GM19351 (cell line): ENCODE measurements around the gene VPS9D1.
"Not testable (repeated sequence)": the region's sequence is repeated elsewhere in the genome, so short reads cannot be mapped to it uniquely, and the experiment has no call there.

Experiments
- ATAC-seq: cut with Tn5 transposase; IDR thresholded peaks from one replicate; pipeline ENCODE4 v1.9.1; 2021; ENCODE audit warnings: mild to moderate bottlenecking, moderate library complexity; ENCODE audit not compliant: unreplicated experiment

VPS9D1 gene

DNA sequence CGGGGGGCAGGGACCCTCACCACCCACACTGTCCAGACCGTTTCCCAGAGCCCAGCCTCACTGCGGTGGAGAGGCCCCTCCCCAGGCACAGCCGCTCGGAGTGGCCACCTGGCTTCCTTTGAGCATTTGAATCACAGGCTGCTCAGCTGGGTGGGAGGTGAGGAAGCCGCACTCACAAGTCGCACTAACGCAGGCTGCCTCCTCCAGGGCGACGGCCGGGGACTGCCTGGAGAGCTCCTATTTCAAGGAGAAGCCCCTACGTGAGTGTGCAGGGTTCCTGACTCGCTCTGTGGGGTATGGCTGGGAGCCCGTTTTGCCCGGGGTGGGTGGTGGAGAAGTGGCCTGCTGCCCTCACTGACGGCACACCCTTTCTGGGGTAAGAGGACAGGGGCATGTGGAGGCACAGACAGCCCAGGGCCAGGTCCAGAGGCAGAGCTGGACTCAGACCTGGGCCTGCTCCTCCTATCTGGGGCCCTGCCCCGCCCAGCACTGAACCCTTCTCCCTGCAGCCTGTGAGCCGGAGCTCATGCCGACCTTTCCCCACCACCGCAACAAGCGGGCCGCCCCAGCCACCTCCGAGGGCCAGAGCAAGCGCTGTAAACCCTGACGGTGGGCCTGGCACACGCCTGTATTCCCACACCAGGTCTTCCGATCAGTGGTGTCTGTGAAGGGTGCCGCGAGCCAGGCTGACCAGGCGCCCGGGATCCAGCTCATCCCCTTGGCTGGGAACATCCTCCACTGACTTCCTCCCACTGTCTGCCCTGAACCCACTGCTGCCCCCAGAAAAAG lies 25.4 kb downstream of the VPS9D1 start:
- no peak for ATAC-seq

DNA sequence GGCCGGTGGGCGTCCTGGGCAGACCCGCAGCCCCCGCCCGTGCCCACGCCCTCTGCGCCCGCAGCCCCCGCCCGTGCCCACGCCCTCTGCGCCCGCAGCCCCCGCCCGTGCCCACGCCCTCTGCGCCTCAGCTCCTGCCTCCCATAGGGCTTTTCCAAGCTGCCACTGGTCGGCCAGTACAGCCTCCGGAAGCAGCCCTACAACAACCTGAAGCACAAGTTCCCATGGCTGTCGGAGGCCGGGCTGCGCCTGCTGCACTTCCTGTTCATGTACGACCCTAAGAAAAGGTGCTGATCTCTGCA lies 26.0 kb downstream of the VPS9D1 start:
- ATAC-seq, result not testable (repeated sequence)

DNA sequence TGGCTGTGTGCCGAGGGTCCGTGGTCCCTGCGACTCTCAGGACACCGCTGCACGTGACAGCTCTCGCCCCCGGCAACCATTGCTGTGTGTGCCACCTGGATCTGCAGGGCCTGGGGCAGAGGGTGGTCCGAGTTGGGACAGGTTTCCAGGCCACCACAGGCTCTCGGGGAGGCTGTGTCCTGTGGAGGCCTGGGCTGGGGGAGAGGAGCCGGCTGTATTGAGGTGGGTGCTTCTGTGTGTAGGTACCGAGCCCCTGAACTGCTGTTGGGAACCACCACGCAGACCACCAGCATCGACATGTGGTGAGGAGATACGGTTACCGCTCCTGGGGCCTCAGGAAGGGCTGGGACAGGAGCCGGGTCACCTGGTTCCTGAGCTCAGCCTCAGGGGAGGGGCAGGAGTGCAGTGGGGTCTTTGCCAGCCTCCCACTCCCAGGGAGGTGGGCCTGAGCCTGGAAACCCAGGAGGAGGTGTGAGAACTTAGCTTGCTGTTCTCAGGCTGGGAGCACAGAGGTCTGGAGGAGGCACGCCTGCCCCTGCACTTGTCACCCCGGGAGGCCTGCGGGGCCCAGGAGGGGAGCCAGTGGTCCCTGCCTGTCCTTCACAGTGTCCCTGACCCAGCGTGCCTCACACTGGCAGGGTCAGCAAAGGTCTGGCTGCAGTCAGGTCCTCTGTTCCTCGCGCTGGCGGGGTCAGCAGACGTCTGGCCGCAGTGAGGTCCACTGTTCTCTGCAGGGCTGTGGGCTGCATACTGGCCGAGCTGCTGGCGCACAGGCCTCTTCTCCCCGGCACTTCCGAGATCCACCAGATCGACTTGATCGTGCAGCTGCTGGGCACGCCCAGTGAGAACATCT lies 26.5 kb downstream of the VPS9D1 start:
- ATAC-seq, result no peak

DNA sequence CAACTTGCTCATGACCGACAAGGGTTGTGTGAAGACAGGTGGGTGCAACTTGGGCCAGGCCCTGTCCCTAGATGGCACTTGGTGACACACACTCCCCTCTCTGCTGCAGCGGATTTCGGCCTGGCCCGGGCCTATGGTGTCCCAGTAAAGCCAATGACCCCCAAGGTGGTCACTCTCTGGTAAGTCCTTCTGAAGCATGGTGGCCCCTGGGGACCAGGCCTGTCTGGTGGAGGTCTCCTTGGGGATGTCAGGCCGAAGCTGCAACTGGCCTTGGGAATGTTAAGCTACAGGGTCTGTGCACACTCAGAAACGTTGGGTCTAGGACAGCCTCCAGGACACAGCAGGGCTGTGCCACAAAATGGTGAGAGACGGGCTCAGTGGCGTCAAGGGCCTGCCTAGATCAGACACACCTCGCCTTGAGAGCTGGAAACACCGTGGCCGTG lies 27.4 kb downstream of the VPS9D1 start:
- ATAC-seq, result no peak

DNA sequence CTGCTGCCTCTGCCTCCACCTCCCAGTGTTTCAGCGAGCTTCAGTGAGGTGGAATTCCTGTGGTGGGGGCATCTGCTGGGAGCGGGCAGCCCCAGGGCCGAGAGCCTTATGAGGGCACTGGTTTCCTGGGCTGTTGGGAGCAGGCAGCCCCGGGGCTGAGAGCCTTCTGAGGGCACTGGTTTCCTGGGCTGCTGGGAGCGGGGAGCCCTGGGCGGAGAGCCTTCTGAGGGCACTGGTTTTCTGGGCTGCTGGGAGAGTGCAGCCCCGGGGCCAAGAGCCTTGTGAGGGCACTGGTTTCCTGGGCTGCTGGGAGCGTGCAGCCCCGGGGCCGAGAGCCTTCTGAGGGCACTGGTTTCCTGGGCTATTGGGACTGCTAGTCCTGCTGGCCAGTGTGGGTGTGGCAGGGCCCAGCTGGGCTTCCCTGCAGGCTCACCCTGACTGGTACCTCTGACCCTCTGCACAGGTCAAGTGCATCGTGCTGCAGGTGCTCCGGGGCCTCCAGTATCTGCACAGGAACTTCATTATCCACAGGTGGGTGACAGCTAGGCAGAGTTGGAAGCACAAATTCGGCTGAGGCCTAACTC lies 28.6 kb downstream of the VPS9D1 start:
- ATAC-seq, result no peak

DNA sequence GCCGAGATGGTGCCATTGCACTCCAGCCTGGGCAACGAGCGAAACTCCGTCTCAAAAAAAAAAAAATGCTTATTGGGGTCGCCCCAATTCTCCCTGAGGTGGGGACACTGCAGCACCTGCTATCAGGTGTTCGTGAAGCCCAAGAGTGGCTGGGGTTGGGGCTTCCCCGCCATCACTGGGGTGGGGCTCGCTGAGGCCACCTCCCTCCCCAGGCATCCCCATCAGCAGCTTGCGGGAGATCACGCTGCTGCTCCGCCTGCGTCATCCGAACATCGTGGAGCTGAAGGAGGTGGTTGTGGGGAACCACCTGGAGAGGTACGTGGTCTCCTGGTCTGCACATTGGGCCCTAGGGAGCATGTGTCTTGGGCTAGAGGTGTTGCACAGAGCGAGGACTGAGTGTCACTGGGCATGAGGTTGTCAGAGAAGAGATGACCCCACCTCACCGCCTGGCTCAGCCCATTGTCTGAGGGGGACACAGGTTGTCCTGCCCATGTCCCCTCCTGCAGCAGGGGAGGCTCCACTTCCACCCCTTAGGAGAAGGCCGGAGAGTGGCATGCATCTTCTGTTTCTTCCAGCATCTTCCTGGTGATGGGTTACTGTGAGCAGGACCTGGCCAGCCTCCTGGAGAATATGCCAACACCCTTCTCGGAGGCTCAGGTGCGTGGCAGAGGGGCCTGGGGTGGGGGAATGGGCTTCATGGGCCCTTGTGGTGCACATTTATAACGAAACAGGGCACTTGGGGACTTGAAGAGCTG lies 29.3 kb downstream of the VPS9D1 start:
- no peak for ATAC-seq

DNA sequence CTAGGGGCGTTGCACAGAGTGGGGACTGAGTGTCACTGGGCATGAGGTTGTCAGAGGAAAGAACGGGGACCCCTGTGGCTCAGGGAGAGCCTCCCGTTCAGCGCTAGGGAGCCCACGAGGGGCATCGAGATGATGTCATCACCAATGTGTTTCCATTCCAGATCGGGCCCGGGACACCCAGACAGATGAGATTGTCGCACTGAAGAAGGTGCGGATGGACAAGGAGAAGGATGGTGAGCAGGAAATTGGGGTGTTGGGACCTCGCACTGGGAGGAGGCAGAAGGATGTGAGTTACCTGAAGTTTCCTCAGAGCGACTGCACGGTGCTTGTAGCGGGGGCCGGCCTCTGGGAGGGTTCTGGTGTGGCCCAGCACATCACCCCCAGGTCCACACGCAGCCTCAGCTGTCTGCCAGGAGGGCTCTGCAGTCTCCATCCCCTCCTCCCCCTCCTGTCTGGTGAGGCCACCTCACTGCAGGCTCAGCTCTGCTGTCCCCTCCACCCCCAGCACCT lies 30.3 kb downstream of the VPS9D1 start:
- no peak for ATAC-seq

DNA sequence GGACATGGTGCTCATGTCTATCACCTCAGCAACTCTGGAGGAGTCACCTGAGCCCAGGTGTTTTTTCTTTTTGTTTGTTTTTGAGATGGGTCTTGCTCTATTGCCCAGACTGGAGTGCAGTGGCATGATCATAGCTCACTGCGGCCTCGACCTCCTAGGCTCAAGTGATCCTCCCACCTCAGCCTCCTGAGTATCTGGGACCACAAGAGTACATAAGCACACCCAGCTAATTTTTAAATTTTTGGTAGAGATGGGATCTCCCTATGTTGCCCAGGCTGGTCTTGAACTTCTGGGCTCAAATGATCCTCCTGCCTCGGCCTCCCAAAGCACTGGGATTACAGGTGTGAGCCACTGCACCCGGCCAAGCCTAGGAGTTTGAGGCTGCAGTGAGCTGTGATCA lies 31.1 kb downstream of the VPS9D1 start:
- not testable (repeated sequence) for ATAC-seq

DNA sequence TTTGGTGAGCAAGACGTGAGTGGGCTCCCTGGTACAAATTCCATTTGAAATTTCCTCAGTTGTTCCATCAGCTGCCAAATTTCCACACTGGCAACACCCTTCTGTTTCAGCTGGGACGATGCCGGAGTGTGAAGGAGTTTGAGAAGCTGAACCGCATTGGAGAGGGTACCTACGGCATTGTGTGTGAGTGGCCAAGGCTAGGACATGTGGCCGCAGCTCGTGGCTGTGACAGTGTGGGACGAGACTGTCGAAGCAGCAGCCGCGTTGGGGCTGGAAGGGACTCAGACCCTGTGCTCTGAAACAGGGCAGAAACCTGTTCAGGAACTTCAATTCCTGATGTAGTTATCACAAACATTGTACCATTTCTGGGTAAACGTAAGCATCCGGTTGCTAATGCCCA lies 31.6 kb downstream of the VPS9D1 start:
- ATAC-seq, result no peak

DNA sequence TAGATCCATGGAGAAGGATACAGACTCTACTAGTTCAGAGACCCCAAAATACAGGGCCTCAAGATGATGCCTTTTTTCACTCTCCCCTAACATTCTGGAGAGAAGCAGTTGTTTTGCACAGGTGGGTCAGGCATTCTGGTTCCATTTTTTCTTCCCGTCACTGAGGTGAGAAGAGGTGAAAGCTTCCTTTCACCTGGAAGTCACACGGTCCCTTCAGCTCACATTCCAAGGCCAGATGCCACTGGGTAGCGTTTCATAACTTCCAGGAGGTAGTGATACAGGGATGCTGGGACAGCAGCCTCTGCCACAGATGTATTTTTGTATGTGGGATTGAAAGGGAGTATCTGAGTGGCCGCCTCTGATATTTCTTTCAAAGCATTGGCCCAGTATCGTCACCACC lies 32.3 kb downstream of the VPS9D1 start:
- no peak for ATAC-seq

DNA sequence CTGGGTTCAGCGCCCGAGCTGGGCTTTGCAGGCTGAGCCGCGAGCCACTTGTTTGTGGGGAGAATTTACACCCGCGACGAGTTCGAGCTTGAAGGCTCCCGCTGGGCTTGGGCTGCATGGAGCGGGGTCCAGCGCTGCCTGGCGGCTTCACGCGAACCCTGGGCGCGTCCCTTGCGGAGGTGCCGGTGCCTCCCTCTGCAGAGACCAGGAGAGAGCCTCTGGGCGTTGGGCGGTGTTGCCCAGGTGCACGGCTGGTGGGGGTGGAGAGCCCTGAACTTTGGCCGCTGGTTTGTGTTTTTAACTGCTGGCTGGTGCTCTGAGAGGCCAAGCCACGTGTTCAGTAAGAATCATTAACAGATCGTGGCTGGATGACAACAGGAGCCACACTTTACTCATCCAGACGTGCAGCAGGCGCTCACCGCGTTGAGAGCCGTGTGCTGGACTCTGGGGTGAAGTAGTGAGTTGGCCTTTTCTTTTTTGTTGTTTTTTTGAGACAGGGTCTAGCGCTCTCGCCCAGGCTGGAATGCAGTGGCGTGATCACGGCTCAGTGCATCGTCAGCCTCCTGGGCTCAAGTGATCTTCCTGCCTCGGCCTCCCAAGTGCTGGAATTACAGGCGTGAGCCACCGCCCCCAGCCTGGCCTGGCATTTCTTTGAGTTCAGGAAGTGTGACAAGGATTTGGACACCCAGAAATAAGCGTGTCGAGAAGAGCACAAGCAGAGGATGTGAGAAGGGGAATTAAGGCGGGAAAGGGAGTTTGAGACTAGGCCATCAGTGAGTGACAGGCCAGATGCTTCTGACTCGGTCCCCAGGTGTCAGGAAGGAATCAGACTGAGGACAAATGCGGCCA lies 33.4 kb downstream of the VPS9D1 start:
- ATAC-seq, result peak; percentile 29

DNA sequence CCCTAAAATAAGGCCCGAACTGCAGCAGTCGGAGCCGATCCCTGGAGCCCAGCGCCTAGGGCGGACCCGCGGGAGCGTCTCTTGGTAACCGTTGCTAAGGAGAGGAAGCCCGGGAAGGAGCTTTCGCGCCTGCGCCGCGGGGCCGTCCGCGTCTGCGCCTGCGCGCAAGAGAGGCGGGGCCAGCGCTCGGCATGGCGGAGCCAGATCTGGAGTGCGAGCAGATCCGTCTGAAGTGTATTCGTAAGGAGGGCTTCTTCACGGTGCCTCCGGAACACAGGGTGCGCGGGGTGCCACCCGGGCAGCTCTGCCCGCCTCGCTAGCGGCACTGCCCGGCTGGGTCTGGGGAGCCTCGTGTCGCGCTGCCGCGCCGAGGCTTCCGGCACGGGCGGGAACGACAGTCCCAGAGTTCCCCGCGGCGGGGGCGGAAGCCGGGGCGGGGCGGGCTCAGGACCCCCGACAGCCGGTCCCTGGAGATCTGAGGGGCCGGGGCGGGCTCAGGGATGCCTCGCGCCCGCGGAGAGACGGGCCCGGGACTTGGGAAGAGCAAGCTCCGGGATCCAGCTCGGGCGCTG lies 34.1 kb downstream of the VPS9D1 start, which contains the start of gene CDK10:
Gene CDK10 (plus strand): TSS at position 170 of the 572 bp plus-strand sequence. CDS start 22 bp downstream, at position 192.
- peak; percentile 81 for ATAC-seq

DNA sequence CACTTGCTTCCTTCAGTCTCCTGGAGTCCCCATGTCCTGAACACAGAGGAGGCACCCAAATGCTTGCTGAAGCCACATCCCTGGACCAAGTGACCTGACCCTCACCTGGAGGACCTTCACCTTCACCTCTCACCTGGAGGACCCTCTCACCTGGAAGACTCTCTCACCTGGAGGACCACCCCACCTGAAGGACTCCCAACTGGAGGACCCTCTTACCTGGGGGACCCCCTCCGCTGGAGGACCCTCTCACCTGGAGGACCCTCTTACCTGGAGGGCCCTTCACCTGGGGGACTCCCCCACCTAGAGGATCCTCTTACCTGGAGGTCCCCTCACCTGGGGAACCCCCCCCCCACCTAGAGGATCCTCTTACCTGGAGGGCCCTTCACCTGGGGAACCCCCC lies 34.8 kb downstream of the VPS9D1 start:
- no peak for ATAC-seq

DNA sequence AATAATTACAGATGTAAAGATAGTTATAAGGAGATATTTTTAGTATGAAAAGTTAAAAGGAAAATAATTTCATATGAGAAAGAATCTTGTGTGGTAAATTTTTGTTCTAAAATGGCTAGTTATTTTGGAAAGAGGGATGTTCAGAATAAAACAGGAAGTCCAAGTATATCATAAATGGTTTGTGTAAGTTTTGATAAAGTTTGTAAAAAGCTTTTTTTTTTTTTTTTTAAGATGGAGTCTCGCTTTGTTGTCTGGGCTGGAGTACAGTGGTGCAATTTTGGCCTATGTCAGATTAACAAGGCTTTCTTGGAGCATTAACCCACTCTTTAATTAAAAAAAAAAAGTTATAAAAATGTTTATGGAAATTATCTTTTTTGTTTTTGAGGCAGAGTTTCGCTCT lies 42.4 kb downstream of the VPS9D1 start:
- no peak for ATAC-seq

DNA sequence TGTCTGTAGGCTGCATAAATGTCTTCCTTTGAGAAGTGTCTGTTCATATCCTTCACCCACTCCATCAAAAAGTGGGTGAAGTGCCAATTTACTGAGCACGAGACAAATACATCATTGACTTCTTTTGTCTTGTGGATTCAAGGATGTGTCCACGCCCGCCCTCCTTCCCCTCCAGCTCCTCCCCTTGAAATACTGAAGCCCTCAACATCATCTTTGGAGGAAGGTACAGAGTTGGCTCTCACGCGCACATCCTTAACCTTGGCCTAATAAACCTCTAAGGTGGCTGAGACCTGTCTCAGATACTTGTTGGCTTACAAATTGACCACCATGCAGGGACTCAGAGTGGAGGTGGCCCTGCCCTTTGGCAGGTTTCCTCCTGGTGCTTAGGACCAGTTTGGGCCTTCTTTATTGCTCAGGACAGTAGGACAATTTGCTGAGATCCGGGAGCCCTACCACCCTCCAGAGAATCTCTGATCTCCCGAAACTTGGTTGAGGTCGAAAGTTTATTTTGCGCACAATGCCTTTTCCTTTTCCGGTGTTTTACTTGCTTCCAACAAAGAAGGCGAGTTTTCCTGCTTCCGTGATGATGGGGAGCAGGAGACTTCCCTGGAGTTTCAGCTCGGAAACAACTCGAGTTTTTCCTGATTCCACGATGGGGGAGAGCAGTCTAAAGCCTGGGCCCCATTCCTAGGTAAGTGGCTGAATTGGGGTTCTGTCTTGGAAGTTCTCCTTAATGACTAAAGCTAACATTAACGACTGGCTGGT lies 48.3 kb downstream of the VPS9D1 start:
- no peak for ATAC-seq

DNA sequence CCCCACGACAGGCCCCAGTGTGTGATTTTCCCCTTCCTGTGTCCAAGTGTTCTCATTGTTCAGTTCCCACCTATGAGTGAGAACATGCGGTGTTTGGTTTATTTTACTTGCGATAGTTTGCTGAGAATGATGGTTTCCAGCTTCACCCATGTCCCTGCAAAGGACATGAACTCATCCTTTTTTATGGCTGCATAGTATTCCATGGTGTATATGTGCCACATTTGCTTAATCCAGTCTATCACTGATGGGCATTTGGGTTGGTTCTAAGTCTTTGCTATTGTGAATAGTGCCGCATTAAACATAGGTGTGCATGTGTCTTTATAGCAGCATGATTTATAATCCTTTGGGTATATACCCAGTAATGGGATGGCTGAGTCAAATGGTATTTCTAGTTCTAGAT lies 49.1 kb downstream of the VPS9D1 start:
- ATAC-seq, result not testable (repeated sequence)

DNA sequence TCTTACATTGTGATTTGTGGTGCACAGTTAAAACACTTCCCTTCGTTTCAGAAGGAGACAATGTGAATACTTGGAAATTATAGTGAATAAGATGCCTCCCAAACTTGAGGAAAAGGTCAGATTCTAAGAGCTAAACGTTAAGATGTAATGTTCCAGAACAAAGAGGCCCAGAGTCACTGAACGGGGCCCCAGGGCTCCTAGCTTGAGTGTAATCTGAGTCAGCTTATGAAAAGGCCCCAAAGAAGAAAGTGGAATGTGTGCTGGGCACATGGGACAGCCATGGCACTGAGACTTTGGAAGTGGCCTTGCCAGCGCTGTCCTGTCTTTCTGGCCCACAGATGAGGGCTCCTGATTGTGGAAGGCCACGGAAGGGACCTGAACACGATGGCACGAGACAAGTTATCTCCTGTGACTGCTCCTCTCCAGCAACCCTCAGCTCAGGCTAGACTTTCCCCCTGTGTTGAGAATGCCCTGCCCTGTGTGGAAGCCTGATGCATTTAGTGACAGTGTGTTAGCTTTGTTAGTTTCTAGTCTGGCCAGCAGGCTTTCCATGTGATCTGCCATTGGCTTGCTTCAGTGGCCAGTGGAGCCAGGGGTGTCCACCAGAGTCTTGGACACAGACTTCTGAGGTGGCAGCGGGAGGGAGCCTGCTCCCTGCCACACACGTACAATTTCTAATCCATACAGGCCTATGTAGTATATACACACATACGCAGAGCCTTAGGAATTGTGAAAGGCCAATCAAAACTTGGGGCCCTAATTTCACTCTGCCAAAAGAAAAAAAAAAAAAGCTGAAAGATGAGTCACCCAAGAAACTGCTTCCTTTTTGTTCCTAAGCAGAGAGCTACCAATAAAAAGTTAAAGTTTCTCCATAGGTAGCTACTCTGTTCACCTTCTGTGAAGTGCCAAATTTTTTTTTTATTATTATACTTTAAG lies 49.9 kb downstream of the VPS9D1 start:
- ATAC-seq, result no peak

DNA sequence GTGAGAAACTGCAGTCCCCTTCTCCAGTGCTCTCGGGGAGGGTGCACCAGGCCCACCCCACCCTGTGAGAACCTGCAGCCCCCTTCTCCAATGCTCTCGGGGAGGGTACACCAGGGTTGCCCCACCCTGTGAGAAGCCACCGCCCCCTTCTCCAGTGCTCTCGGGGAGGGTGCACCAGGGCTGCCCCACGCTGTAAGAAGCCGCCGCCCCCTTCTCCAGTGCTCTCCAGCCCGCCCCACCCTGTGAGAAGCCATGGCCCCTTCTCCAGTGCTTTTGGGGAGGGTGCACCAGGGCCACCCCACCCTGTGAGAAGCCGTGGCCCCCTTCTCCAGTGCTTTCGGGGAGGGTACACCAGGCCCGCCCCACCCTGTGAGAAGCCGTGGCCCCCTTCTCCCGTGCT lies 50.9 kb downstream of the VPS9D1 start:
- no peak for ATAC-seq
